Measurements from ENCODE around the gene NTN3.

DNA sequence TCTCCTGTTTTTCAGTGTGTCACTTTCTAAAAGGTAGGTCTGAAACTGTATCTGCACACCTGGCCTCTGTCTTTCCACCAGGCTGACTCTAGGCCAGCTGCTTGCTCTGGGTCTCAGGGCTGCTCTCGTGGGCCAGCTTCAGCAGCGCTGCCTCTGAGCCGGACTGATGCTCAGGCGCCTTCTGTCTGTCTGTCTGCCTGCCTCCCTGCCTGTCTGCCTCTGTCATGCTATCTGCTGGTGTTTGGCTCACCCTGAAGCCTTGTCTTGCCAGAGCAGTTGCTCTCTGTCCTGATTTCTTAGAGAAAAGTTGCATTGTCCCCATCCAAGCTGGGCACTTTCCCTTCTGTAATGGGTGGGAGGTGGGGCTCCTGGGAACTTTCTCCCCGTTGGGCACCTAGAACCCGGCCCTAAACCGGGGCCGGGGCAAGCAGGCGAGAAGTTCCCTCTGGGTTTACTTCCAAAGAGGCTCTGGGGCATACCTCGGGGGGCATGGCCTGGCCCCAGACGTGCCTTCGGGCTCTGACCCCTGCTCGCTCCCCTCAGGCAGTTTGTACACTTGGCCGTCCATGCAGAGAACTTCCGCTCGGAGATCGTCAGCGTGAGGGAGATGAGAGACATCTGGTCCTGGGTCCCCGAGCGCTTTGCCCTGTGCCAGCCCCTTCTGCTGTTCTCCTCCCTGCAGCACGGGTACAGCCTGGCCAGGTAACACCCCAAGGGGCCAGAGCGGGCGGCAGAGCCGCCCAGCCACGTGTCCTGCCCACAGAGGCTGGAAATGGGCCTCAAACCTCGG, 26.8 kb downstream of the NTN3 start:
- TF ChIP-seq CTCF (IDR thresholded peaks at IDR 0.05) (no peak), FOSL2 (IDR thresholded peaks at IDR 0.05) (no peak), FOSL2 (CRISPR knock-in tag; IDR thresholded peaks at IDR 0.05) (no peak), POLR2A (IDR thresholded peaks at IDR 0.05; ENCODE audit: low read length) (no peak), ESRRA (IDR thresholded peaks at IDR 0.05; ENCODE audit: borderline replicate concordance, low read length) (no peak), MAFK (IDR thresholded peaks at IDR 0.05; ENCODE audit: partially characterized antibody) (no peak)

Measured in A549 (cell line).